Body of pancreas (tissue), 4 donors: Measurements from ENCODE around the gene DIAPH3. TPM values are rescaled to one million over a fixed set of nuclear protein-coding genes. Genes with fewer than 3 reads are reported as not detected.

Experiments used
- ATAC-seq: fragments of 150-250 bp; one replicate; pipeline ENCODE4 v1.9.1; 2016
- DNase-seq, 4 donors: peaks; one replicate each; pipeline ENCODE4 v3.0.0-alpha.2; 2019
- H3K27ac ChIP-seq, 4 donors: fragments of 200-600 bp; sonication (generic); 1 replicate in 3 of 4; 2 replicates in 1 of 4; pipeline versions ENCODE4 v1.5.1 to v1.6.1; 2016 to 2019; ENCODE audit warnings: mild to moderate bottlenecking in 1 of 4, mixed read lengths in 1 of 4, moderate library complexity in 1 of 4
- H3K27me3 ChIP-seq, 2 donors: fragments of 200-600 bp; sonication (generic); one replicate each; pipeline ENCODE4 v1.6.0; 2016; ENCODE audit warnings: mild to moderate bottlenecking in 1 of 2
- H3K36me3 ChIP-seq, 2 donors: fragments of 200-600 bp; sonication (generic); replicated peaks in 1 of 2; 2 replicates each; pipeline ENCODE4 v1.5.1; 2016; ENCODE audit warnings: low read depth in 2 of 2; ENCODE audit not compliant: insufficient read depth in 1 of 2
- H3K4me1 ChIP-seq: fragments of 200-600 bp; sonication (generic); one replicate; pipeline ENCODE4 v1.6.0; 2016
- H3K4me3 ChIP-seq, 2 donors: fragments of 200-600 bp; sonication (generic); 1 replicate in 1 of 2; 2 replicates in 1 of 2; pipeline ENCODE4 v1.5.1; 2016 to 2019
- H3K9me3 ChIP-seq, 3 donors: fragments of 200-600 bp; sonication (generic); 1 replicate in 2 of 3; 2 replicates in 1 of 3; pipeline ENCODE4 v1.5.1; 2016
- POLR2A ChIP-seq, 3 donors: fragments of 450-650 bp; IDR thresholded peaks; one replicate each; pipeline ENCODE4 v1.6.1; 2016; ENCODE audit warnings: antibody characterized with exemption in 3 of 3, mild to moderate bottlenecking in 2 of 3
- WGBS, 2 donors: methylation state at CpG; one replicate each; pipeline ENCODE4 v1.1.5; 2017; 5-methylcytosine and 5-hydroxymethylcytosine counted together
- intact Hi-C: fragments of 100-400 bp; cut with DNase I; formaldehyde crosslinking; loops from one replicate; pipeline ENCODE4 v1.15.1; 2023
- total RNA-seq, 2 donors: library from RNA; depleted of rRNA; stranded (reverse); fragments of >200 nt; gene quantifications; one replicate each; pipeline ENCODE4 v1.1.0, GENCODE V29; 2016
- TF ChIP-seq, protein P1 (sequence below), 7 experiments: fragments of 450-650 bp in 4 of 7; fragments of 200-600 bp in 3 of 7; sonication (generic) in 3 of 7; IDR thresholded peaks; one replicate each; pipeline ENCODE4 v1.5.1; 2016 to 2019; ENCODE audit warnings: antibody characterized with exemption in 7 of 7

Gene DIAPH3
- total RNA-seq, 2 donors from 2014 or later, result 0.33 to 0.78 TPM

DNA sequence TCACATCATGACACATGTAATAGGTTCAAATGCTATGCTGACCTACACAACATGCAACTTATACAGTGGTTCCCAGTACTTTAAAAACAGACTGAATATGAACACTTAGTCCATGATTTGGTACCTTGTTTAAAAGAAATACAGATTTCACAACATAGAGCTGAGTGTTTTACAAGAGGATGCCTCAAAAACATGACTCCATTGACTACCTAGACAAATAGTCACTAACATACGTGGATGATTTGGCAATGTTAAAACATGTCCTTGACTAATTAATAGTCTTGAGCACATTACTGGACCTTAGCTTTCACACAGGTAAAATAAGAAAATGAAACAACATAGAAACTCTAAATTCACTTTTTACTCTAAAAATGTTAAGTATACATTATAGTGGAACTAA is 300.1 kb downstream of the DIAPH3 start:
- no peaks in the 10 kb centered on the region for H3K4me1 ChIP-seq
- ATAC-seq, result no peak
- no peak overlapping the region for H3K27ac ChIP-seq
- intact Hi-C loops, result no loop called here
- H3K36me3 ChIP-seq, result no peaks in the 10 kb centered on the region
- no peak overlapping the region for H3K4me3 ChIP-seq
- 65 to 73% methylated on average over 1 of the region's 1 CpG for whole genome bisulfite sequencing, 2 donors
- H3K27me3 ChIP-seq, result no peaks in the 10 kb centered on the region
- TF ChIP-seq, protein P1, sequence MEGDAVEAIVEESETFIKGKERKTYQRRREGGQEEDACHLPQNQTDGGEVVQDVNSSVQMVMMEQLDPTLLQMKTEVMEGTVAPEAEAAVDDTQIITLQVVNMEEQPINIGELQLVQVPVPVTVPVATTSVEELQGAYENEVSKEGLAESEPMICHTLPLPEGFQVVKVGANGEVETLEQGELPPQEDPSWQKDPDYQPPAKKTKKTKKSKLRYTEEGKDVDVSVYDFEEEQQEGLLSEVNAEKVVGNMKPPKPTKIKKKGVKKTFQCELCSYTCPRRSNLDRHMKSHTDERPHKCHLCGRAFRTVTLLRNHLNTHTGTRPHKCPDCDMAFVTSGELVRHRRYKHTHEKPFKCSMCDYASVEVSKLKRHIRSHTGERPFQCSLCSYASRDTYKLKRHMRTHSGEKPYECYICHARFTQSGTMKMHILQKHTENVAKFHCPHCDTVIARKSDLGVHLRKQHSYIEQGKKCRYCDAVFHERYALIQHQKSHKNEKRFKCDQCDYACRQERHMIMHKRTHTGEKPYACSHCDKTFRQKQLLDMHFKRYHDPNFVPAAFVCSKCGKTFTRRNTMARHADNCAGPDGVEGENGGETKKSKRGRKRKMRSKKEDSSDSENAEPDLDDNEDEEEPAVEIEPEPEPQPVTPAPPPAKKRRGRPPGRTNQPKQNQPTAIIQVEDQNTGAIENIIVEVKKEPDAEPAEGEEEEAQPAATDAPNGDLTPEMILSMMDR (IDR thresholded peaks at IDR 0.05), result no peak
- no peak for TF ChIP-seq POLR2A (IDR thresholded peaks at IDR 0.05)
- no peak for DNase-seq
- H3K9me3 ChIP-seq, result no peaks in the 10 kb centered on the region

DNA sequence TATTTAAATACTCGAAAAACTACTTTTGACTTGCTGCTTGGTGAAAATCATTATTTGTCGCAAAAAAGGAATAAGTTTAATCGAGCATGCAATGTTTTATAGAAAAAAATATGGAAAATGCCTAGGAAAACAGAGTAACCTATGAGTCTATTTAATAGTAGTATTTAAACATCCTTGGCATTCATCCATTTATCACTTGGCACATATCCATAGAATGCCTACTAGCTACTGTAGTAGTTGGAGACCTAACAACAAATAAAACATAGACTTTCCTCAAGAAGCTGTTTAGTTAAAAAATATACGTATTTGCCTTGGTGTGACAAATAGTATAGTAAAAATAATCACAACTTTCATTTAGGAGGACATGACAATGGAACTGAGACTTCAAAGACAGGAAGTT is 302.1 kb downstream of the DIAPH3 start:
- no peaks in the 10 kb centered on the region for H3K36me3 ChIP-seq
- DNase-seq (no peak), ATAC-seq (no peak)
- no peak overlapping the region for H3K4me3 ChIP-seq
- no peak overlapping the region for H3K27ac ChIP-seq
- intact Hi-C loops, result no loop called here
- no peaks in the 10 kb centered on the region for H3K9me3 ChIP-seq
- no peaks in the 10 kb centered on the region for H3K4me1 ChIP-seq
- no peaks in the 10 kb centered on the region for H3K27me3 ChIP-seq
- TF ChIP-seq, protein P1 (IDR thresholded peaks at IDR 0.05), result no peak
- TF ChIP-seq POLR2A (IDR thresholded peaks at IDR 0.05), result no peak
- 86% methylated on average over 4 of the region's 4 CpGs for WGBS, 2 donors

DNA sequence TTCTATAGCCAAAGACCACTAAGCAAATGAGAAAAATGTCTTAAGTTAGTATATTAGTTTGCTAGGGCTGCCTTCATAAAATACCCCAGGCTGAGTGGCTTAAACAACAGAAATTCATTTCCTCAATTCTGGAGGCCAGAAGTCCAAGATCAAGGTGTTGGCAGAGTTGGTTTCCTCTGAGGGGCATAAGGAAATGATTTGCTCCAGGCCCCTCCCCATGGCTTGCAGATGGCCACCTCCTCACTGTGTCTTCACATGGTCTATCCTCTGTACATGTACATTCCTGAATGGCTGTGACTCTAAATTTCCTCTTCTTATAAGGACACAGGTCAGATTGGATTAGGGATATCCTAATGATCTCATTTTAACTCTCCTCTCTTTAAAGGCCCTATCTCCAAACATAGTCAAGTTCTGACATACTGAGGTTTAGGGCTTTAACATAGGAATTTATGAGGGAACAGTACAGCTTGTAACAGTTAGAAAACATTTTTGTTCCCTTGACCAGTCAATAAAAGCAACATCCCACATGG is 307.4 kb downstream of the DIAPH3 start:
- TF ChIP-seq POLR2A (IDR thresholded peaks at IDR 0.05), result no peak
- TF ChIP-seq, protein P1 (IDR thresholded peaks at IDR 0.05), result no peak
- intact Hi-C loops, result no loop called here
- DNase-seq, result no peak

GRCh38 chr13:59846845-59847620 is 316.7 kb downstream of the DIAPH3 start:
- H3K4me1 ChIP-seq, result no peaks in the 10 kb centered on the region
- H3K36me3 ChIP-seq, result no peaks in the 10 kb centered on the region
- TF ChIP-seq, protein P1 (IDR thresholded peaks at IDR 0.05), result no peak
- TF ChIP-seq POLR2A (IDR thresholded peaks at IDR 0.05), result no peak
- DNase-seq (no peak), ATAC-seq (no peak)
- intact Hi-C loops, result no loop called here
- no peaks in the 10 kb centered on the region for H3K9me3 ChIP-seq
- H3K27me3 ChIP-seq, result no peaks in the 10 kb centered on the region
- H3K4me3 ChIP-seq, result no peak overlapping the region
- no peak overlapping the region for H3K27ac ChIP-seq
- WGBS, 2 donors, result 92 to 96% methylated on average over 2 of the region's 2 CpGs

More for the DNA sequence above, 307.4 kb downstream of the DIAPH3 start:
- no peak for ATAC-seq
- H3K4me3 ChIP-seq, result no peak overlapping the region
- no peak overlapping the region for H3K27ac ChIP-seq
- H3K9me3 ChIP-seq, result no peaks in the 10 kb centered on the region
- H3K36me3 ChIP-seq, result no peaks in the 10 kb centered on the region
- H3K27me3 ChIP-seq, result no peaks in the 10 kb centered on the region
- H3K4me1 ChIP-seq, result no peaks in the 10 kb centered on the region

DNA sequence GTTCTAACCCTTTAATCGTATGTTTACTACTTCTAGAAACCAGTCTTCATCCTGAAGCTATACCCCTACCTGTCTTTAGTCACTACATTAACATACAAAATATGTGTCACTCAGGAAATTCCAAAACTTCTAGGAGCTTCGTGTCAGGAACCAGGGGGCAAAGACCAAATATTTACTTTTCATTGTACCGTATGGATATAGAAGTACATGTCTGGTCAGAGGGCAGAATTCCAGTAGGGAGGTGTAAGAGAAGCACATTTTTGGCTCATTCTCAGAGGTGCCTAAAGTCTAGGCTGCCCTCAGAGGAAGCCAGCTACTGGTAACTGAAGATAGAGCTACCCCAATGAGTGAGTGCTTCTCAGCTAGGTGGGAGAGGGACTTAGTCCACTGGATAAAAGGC is 320.7 kb downstream of the DIAPH3 start:
- TF ChIP-seq, protein P1 (IDR thresholded peaks at IDR 0.05), result no peak
- 85 to 91% methylated on average over 3 of the region's 3 CpGs for WGBS, 2 donors
- DNase-seq, result no peak
- intact Hi-C loops, result no loop called here
- Histone ChIP-seq H3K36me3 (no peaks in the 10 kb centered on the region), H3K27me3 (no peaks in the 10 kb centered on the region), H3K27ac (no peak overlapping the region), H3K4me1 (no peaks in the 10 kb centered on the region), H3K4me3 (no peak overlapping the region), H3K9me3 (no peaks in the 10 kb centered on the region)
- ATAC-seq, result no peak
